Measurements from ENCODE around the gene GLYR1. TPM values are rescaled to one million over a fixed set of nuclear protein-coding genes. Genes with fewer than 3 reads are reported as not detected.

The GLYR1 gene
- total RNA-seq, 1 experiment from 2014 or later = 30.6 TPM

DNA sequence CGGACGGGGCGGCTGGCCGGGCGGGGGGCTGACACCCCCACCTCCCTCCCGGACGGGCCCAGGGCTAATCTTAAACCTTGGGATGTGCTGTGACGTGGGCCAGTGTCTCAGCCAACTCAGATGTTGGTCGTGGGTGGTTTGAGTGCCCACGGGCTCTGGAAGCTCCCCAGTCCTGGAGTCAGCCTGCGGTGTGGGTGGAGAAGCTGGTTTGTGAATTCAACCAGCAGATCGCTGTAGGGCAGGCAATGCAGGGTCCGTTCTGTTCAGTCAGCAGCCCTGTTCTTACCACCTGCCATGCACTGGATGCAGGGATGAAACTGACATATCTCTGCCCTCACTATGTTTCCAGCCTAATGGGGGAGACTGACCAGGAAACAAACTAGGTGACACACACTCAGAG is 72.1 kb downstream of the GLYR1 start:
- Histone ChIP-seq H4K20me1 (ENCODE audit: low read length) (no peaks in the 10 kb centered on the region), H3K79me2 (ENCODE audit: low read length) (no peaks in the 10 kb centered on the region), H3K4me2 (ENCODE audit: low read length) (no peak overlapping the region), H3K27ac (ENCODE audit: low read length) (no peak overlapping the region), H3K9me3 (ENCODE audit: low read length) (no peaks in the 10 kb centered on the region), H2AFZ (ENCODE audit: low read length) (no peak overlapping the region), H3K9me2 (replicated peaks; ENCODE audit: low read length) (no peaks in the 10 kb centered on the region), H3F3A (ENCODE audit: low read length, unreplicated experiment) (no peaks in the 10 kb centered on the region), H3K4me3 (ENCODE audit: low read length) (no peak overlapping the region), H3K36me3 (ENCODE audit: low read depth, low read length) (no peaks in the 10 kb centered on the region), H3K9ac (ENCODE audit: low read length) (no peak overlapping the region), H3K4me1 (ENCODE audit: insufficient read depth, low read length) (peaks cover 1% of the 10 kb centered on the region; the same call in 1 of the 2 replicates), H3K27me3 (ENCODE audit: low read length) (no peaks in the 10 kb centered on the region)
- intact Hi-C loops (cut with micrococcal nuclease) = no loop called here
- DNase-seq (no peak), ATAC-seq (no peak)
- ChIA-PET POLR2A (ENCODE audit: unreplicated experiment) (no interaction called here), CTCF (no interaction called here)
- no TSS peak for BruUV-seq (replicated peaks)
- TF ChIP-seq, protein P1, sequence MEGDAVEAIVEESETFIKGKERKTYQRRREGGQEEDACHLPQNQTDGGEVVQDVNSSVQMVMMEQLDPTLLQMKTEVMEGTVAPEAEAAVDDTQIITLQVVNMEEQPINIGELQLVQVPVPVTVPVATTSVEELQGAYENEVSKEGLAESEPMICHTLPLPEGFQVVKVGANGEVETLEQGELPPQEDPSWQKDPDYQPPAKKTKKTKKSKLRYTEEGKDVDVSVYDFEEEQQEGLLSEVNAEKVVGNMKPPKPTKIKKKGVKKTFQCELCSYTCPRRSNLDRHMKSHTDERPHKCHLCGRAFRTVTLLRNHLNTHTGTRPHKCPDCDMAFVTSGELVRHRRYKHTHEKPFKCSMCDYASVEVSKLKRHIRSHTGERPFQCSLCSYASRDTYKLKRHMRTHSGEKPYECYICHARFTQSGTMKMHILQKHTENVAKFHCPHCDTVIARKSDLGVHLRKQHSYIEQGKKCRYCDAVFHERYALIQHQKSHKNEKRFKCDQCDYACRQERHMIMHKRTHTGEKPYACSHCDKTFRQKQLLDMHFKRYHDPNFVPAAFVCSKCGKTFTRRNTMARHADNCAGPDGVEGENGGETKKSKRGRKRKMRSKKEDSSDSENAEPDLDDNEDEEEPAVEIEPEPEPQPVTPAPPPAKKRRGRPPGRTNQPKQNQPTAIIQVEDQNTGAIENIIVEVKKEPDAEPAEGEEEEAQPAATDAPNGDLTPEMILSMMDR (conservative IDR thresholded peaks at IDR 0.05; ENCODE audit: low read depth, low read length) = no peak
- TF ChIP-seq EZH2phosphoT487 (IDR thresholded peaks at IDR 0.05; ENCODE audit: borderline replicate concordance, low read length) (no peak), EZH2 (IDR thresholded peaks at IDR 0.05; ENCODE audit: low read length, unreplicated experiment) (no peak)

GRCh38 chr16:4772351-4772750 is 74.7 kb downstream of the GLYR1 start:
- no peaks in the 10 kb centered on the region for H3K27me3 ChIP-seq (ENCODE audit: low read length)
- no peaks in the 10 kb centered on the region for H4K20me1 ChIP-seq (ENCODE audit: low read length)
- H3K27ac ChIP-seq (ENCODE audit: low read length) = no peak overlapping the region
- BruUV-seq (replicated peaks) = no TSS peak
- H3K4me3 ChIP-seq (ENCODE audit: low read length) = no peak overlapping the region
- DNase-seq (no peak), ATAC-seq (no peak)
- no peak overlapping the region for H2AFZ ChIP-seq (ENCODE audit: low read length)
- no peaks in the 10 kb centered on the region for H3K9me2 ChIP-seq (replicated peaks; ENCODE audit: low read length)
- no peaks in the 10 kb centered on the region for H3F3A ChIP-seq (ENCODE audit: low read length, unreplicated experiment)
- H3K9me3 ChIP-seq (ENCODE audit: low read length) = no peaks in the 10 kb centered on the region
- no peaks in the 10 kb centered on the region for H3K79me2 ChIP-seq (ENCODE audit: low read length)
- TF ChIP-seq EZH2phosphoT487 (IDR thresholded peaks at IDR 0.05; ENCODE audit: borderline replicate concordance, low read length) (no peak), EZH2 (IDR thresholded peaks at IDR 0.05; ENCODE audit: low read length, unreplicated experiment) (no peak)
- TF ChIP-seq, protein P1 (conservative IDR thresholded peaks at IDR 0.05; ENCODE audit: low read depth, low read length) = no peak
- intact Hi-C loops (cut with micrococcal nuclease) = no loop called here
- ChIA-PET POLR2A (ENCODE audit: unreplicated experiment) (no interaction called here), CTCF (no interaction called here)
- peaks cover 8% of the 10 kb centered on the region; the same call in 1 of the 2 replicates for H3K4me1 ChIP-seq (ENCODE audit: insufficient read depth, low read length)
- H3K36me3 ChIP-seq (ENCODE audit: low read depth, low read length) = no peaks in the 10 kb centered on the region
- H3K4me2 ChIP-seq (ENCODE audit: low read length) = no peak overlapping the region
- H3K9ac ChIP-seq (ENCODE audit: low read length) = no peak overlapping the region

GRCh38 chr16:4771646-4772045 is 75.4 kb downstream of the GLYR1 start:
- Histone ChIP-seq H3K4me3 (ENCODE audit: low read length) (no peak overlapping the region), H3K9ac (ENCODE audit: low read length) (no peak overlapping the region), H3K4me2 (ENCODE audit: low read length) (no peak overlapping the region), H3K36me3 (ENCODE audit: low read depth, low read length) (no peaks in the 10 kb centered on the region), H3K9me3 (ENCODE audit: low read length) (no peaks in the 10 kb centered on the region), H3K9me2 (replicated peaks; ENCODE audit: low read length) (no peaks in the 10 kb centered on the region), H3F3A (ENCODE audit: low read length, unreplicated experiment) (no peaks in the 10 kb centered on the region), H3K4me1 (ENCODE audit: insufficient read depth, low read length) (peaks cover 8% of the 10 kb centered on the region; the same call in 1 of the 2 replicates), H3K27me3 (ENCODE audit: low read length) (no peaks in the 10 kb centered on the region), H3K27ac (ENCODE audit: low read length) (no peak overlapping the region), H3K79me2 (ENCODE audit: low read length) (peaks cover 3% of the 10 kb centered on the region), H4K20me1 (ENCODE audit: low read length) (no peaks in the 10 kb centered on the region), H2AFZ (ENCODE audit: low read length) (no peak overlapping the region)
- BruUV-seq (replicated peaks) = no TSS peak
- ChIA-PET POLR2A (ENCODE audit: unreplicated experiment) (no interaction called here), CTCF (no interaction called here)
- ATAC-seq (no peak), DNase-seq (no peak)
- TF ChIP-seq EZH2phosphoT487 (IDR thresholded peaks at IDR 0.05; ENCODE audit: borderline replicate concordance, low read length) = no peak
- TF ChIP-seq, protein P1 (conservative IDR thresholded peaks at IDR 0.05; ENCODE audit: low read depth, low read length) = no peak
- TF ChIP-seq EZH2 (IDR thresholded peaks at IDR 0.05; ENCODE audit: low read length, unreplicated experiment) = no peak
- intact Hi-C loops (cut with micrococcal nuclease) = no loop called here

All from PC-3 (cell line).